ENCODE measurements around the gene NBEA.

- TF ChIP-seq CTCF (IDR thresholded peaks at IDR 0.05), result no peak
- no peak for TF ChIP-seq POLR2A (IDR thresholded peaks at IDR 0.05)
Measured at GRCh38 chr13:34900288-34900739, 41.8 kb upstream of the NBEA start.

Measured in heart left ventricle (tissue), 13 donors.